SH-SY5Y (cell line): ENCODE results near the gene PMEPA1.

ENCODE experiments used
- GATA2 ChIP-seq: IDR thresholded peaks from 2 replicates; pipeline ENCODE4 v1.6.1; 2011; ENCODE audit warnings: mild to moderate bottlenecking, low read depth, low read length
- GATA3 ChIP-seq: IDR thresholded peaks from 2 replicates; pipeline ENCODE4 v1.6.1; 2011; ENCODE audit warnings: low read depth, mild to moderate bottlenecking, low read length, moderate library complexity

The PMEPA1 gene

GRCh38 chr20:57656821-57657534, 52.8 kb downstream of the PMEPA1 start:
- TF ChIP-seq GATA2 (no peak), GATA3 (no peak)

GRCh38 chr20:57656252-57656820, 53.5 kb downstream of the PMEPA1 start:
- TF ChIP-seq GATA3 = no peak
- TF ChIP-seq GATA2 = no peak

- TF ChIP-seq GATA2 = no peak
- TF ChIP-seq GATA3 = no peak
Observed at GRCh38 chr20:57655809-57656155, 54.0 kb downstream of the PMEPA1 start.

DNA sequence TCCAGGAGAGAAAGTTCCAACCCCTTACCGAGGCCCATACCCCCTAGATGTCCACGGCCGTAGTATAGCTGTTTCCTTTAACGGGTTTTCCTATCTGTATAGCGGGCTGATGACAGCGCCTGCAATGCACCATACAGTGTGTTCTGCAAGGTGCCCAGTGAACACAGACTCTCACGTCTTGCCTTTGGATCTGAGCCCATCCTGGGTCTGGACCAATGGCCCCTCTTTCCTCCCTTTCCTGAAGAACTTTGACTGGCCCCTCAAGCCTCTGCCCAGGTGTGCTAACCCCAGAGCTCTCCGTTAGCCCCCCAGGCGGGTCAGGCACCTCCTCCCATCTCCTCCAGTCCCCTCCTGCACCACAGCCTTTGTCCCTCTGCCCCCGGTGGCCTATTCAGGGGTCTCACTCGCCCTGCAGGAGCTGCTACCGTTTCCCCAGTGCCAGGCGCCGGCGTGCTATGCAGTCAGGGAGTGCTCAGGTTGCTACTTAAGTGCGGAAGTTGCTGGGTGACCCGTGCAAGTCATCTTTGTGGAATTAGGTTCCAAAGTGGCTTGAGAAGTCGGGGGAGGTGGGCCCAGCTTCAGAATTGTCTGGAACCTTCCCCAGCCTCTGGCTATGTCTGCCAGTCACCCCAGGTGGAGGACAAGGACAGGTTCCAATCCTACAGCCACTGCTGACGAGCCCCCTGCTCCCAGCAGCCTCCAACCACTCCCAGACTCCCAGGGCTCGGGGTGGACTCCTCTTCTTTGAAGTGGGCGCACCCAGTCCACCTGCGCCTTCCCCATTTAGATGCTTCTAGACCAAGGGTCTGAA, 54.6 kb downstream of the PMEPA1 start:
- TF ChIP-seq GATA2 (no peak), GATA3 (no peak)

DNA sequence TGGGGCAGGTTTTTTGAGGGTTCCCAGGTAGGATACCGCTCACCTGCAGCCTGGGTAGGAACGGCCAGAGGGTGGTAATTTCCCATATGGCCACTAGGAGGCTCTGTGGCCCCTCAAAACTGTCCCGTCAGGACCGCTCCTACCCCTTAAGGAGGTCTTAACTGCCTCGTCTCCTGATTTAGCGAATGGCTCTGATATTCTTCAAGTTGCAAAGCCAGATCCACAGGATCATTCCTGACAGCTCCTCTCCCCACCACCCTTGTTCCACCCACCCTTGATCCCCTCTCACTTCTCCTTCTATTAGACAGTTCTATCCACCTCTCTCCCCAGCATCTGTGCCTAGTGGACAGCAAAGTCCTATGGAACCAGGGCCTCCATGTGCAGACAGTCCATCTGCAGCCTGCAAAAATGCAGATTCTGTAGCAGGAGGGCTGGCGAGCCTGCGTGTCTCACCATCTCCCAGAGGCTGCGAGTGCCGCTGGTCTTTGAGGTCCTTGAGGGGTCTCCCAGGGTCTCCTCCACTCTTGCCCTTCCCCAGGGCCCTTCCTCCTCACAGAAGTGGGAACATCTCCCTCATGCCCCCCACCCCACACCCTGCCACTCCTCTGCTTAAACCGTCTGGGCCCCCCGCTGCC, 55.3 kb downstream of the PMEPA1 start:
- no peak for TF ChIP-seq GATA2
- no peak for TF ChIP-seq GATA3

DNA sequence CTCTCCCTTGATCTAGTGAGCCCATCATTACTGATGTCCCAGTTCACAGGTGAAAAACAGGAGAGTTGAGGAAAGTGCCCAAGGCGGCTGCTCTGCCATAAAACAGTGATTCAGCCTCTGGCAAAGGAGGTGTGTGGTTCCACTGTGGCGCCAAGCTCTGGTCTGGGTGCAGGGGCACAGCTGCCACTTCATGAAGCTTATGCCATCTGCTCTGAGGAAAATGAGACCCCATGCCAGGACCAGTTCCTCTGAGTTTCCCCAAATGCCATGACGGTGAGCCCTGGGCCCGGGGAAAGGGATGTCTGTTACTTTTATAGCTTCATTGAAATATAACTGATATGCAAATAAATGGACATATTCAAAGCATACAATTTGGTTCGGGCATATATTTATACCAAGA, 55.9 kb downstream of the PMEPA1 start:
- TF ChIP-seq GATA3 (no peak), GATA2 (no peak)

- no peak for TF ChIP-seq GATA3
- TF ChIP-seq GATA2 = no peak
Observed at GRCh38 chr20:57653546-57653900, 56.3 kb downstream of the PMEPA1 start.

GRCh38 chr20:57652606-57653545, 56.9 kb downstream of the PMEPA1 start:
- TF ChIP-seq GATA3 (no peak), GATA2 (no peak)

DNA sequence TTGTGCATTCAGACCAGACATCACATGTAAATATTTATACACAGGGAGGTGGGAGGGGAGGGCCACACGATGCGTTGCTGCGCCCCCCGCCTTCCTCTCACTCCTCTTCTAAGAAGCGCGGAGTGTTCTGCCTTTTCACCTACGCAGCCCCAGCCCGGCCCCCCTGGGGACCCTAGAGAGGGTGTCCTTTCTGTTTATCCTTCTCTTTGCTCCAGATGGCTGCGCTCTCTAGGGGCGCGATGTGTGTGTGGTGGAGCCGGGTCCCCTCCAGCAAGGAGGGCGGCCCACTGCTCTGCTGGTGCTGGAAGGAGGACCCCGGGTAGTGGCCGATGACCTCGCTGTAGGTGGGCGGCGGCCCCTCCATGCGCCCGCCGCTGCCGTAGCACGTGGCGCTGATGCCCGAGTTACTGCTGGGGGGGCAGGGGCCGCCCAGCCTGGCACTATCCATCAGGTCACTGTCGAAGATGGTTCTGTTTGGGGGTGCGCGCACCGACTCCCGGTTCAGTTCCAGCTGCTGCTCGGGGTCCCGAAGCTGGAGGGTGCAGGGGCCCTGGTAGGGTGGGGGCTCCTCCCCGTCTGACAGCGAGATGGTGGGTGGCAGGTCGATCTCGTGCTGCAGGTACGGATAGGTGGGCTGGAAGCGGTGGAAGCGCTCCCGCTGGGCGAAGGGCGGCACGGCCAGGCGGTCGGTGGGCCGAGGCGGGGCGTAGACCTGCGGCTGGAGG, 57.8 kb downstream of the PMEPA1 start:
- no peak for TF ChIP-seq GATA3
- no peak for TF ChIP-seq GATA2

DNA sequence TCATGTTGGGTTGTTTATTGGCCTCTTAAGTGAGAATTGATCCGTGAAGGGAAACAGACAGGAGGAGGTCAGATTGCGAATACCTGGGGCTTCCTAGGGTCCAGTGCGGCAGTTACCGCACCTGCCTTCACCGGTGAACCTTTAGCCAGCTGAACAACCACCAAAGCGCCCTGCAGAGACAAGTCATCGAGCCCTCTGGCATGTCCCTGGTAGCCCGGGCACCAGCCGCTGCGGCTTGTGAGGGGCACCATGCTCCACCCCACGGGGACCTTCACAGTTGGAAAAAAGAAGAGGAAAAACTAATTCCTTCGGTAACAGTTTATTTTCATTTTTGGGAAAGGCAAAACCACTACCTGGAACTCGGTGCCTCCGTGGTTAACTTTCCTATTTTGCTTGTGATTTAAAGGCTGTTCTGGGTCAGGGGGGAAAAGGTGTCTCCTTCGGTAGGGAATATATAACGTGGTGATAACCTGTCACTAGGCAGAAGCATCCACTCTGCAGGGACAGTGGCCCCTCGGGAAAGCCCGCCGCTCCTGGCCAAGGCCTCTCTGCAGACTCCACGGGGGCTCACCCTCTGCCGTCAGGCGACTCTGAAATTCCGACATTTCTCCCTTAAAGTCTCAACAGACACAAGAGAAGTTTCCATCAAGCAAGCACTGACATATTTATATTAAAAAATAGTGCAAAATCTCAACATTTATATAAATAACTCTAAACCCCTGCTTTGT, 58.9 kb downstream of the PMEPA1 start:
- TF ChIP-seq GATA2 (no peak), GATA3 (no peak)

- TF ChIP-seq GATA3 = no peak
- no peak for TF ChIP-seq GATA2
Observed at GRCh38 chr20:57650266-57650665, 59.5 kb downstream of the PMEPA1 start.

GRCh38 chr20:57649617-57650015, 60.2 kb downstream of the PMEPA1 start:
- TF ChIP-seq GATA3 (no peak), GATA2 (no peak)
